ENCODE data around the gene SNN. TPM values are rescaled to one million over a fixed set of nuclear protein-coding genes. Genes with fewer than 3 reads are reported as not detected.

SNN gene
- total and polyA plus RNA-seq, 2 donors (not counting 1 experiment from before 2014, with no cell fraction given), result 55.4 to 63.3 TPM

GRCh38 chr16:11668623-11669379 lies 546 bp downstream of the SNN start:
- H3K27ac Mint-ChIP-seq, result peak overlapping the region; percentile 93

More at GRCh38 chr16:11668623-11669379, 546 bp downstream of the SNN start:
- intact Hi-C loops (cut with micrococcal nuclease), result loop anchor here (5.0 kb wide), 1 partner anchor 128 kb away; the partner anchor contains the start of gene ZC3H7A
- Histone ChIP-seq H3K9me3 (ENCODE audit: control extremely low read depth in 1 of 3, control insufficient read depth in 2 of 3, insufficient read depth in 1 of 3, low read length in 2 of 3) (peaks cover 0 to 2% (median 0%) of the 10 kb centered on the region in 3 donors), H3K79me2 (ENCODE audit: control insufficient read depth, insufficient read depth, low read length) (peaks cover 56% of the 10 kb centered on the region), H3K27me3 (replicated peaks in 1 of 4; ENCODE audit: control extremely low read depth in 1 of 4, control insufficient read depth in 3 of 4, insufficient read depth in 4 of 4, low read length in 3 of 4) (no peaks in the 10 kb centered on the region), H3K27ac (ENCODE audit: low read length in 2 of 2) (peak overlapping the region; percentile 96 to 98), H3K4me1 (ENCODE audit: control insufficient read depth in 2 of 2, insufficient read depth in 2 of 2, low read length in 2 of 2) (peaks cover 62 to 81% of the 10 kb centered on the region in 2 donors), H3K9ac (ENCODE audit: low read length) (peak overlapping the region; percentile 95), H3K4me3 (ENCODE audit: control extremely low read depth in 1 of 5, extremely low read depth in 1 of 5, insufficient read depth in 1 of 5, low read depth in 2 of 5, low read length in 4 of 5) (peak overlapping the region; percentile 68 to 90 (median 77)), H2AFZ (ENCODE audit: insufficient read depth, low read depth, low read length, poor library complexity, severe bottlenecking) (no peak overlapping the region), H3K36me3 (replicated peaks in 1 of 2; ENCODE audit: control extremely low read depth in 1 of 2, control insufficient read depth in 1 of 2, extremely low read depth in 1 of 2, insufficient read depth in 2 of 2, low read length in 1 of 2) (peaks cover 0 to 10% of the 10 kb centered on the region in 2 experiments), H3K4me2 (replicated peaks; ENCODE audit: low read depth, low read length, poor library complexity, severe bottlenecking) (peak overlapping the region; percentile 97), H4K20me1 (ENCODE audit: control insufficient read depth, insufficient read depth, low read length, poor library complexity, severe bottlenecking) (peaks cover 47% of the 10 kb centered on the region)
- Mint-ChIP-seq H3K27me3 (no peaks in the 10 kb centered on the region), H3K4me3 (peak overlapping the region; percentile 91), H3K9me3 (ENCODE audit: insufficient read depth) (no peaks in the 10 kb centered on the region), H3K4me1 (peaks cover 79% of the 10 kb centered on the region)
- ChIA-PET CTCF (interaction anchor here (1.0 to 1.9 kb wide), 7 partner anchors 9 to 705 kb away, joined by 3 to 10 read pairs (median 6); no protein-coding TSS in a partner anchor), POLR2A (interaction anchor here (0.6 to 3.6 kb wide), 6 partner anchors 12 to 292 kb away, joined by 3 to 19 read pairs (median 4); partner anchors contain the start of gene TXNDC11)
- peak; percentile 61 for DNase-seq
- ATAC-seq (ENCODE audit: low read depth), result no peak
- under 1% methylated on average over 93 of the region's 97 CpGs for WGBS (ENCODE audit: insufficient coverage)
- TF ChIP-seq CTCF (IDR thresholded peaks at IDR 0.05), result no peak
- TF ChIP-seq EZH2 (IDR thresholded peaks at IDR 0.05; ENCODE audit: borderline replicate concordance, insufficient read depth, low read depth, low read length, poor library complexity, severe bottlenecking), result no peak

Measured in B cell (primary cell).